A673 (cell line): Measurements from ENCODE around the gene CRYGS.

ENCODE experiments used
- EZH2 ChIP-seq: fragments of 200-600 bp; sonication (generic); IDR thresholded peaks from 2 replicates; pipeline ENCODE4 v1.6.1; 2017; ENCODE audit warnings: borderline replicate concordance, low read depth, mild to moderate bottlenecking, mixed read lengths, antibody characterized with exemption, low read length; ENCODE audit not compliant: poor library complexity, severe bottlenecking
- TF ChIP-seq, protein P1 (sequence below): fragments of 300-800, 200-600 bp; sonication (generic); conservative IDR thresholded peaks from 2 replicates; pipeline ENCODE4 v1.5.1; 2017; ENCODE audit warnings: low read depth, mild to moderate bottlenecking, antibody characterized with exemption, low read length, moderate library complexity, mixed read lengths

DNA sequence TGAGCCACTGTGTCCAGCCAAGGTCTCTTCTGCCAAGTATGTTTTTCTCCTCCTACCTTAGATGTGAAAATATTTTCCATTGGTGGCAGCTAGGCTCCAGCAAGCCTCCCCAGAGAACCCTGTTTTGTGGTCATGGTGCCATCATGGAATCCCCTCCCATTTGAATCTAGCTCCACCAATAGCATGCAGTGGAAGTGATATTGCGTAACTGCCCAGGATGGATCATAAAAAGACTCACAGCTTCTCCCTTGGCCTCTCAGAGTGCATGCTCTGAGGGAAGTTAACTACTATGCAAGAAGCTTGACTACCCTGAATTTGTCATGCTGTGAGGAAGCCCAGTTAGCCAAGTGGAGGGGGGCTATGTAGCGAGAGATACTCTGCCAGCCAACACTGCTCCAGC is 27.5 kb downstream of the CRYGS start:
- TF ChIP-seq, protein P1, sequence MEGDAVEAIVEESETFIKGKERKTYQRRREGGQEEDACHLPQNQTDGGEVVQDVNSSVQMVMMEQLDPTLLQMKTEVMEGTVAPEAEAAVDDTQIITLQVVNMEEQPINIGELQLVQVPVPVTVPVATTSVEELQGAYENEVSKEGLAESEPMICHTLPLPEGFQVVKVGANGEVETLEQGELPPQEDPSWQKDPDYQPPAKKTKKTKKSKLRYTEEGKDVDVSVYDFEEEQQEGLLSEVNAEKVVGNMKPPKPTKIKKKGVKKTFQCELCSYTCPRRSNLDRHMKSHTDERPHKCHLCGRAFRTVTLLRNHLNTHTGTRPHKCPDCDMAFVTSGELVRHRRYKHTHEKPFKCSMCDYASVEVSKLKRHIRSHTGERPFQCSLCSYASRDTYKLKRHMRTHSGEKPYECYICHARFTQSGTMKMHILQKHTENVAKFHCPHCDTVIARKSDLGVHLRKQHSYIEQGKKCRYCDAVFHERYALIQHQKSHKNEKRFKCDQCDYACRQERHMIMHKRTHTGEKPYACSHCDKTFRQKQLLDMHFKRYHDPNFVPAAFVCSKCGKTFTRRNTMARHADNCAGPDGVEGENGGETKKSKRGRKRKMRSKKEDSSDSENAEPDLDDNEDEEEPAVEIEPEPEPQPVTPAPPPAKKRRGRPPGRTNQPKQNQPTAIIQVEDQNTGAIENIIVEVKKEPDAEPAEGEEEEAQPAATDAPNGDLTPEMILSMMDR: no peak
- TF ChIP-seq EZH2: no peak
